ENCODE data around the gene KRTAP4-3.
"Not testable (repeated sequence)": the region's sequence is repeated elsewhere in the genome, so short reads cannot be mapped to it uniquely, and the experiment has no call there.

The KRTAP4-3 gene

GRCh38 chr17:41150026-41150425 lies 18.0 kb downstream of the KRTAP4-3 start:
- no peak for DNase-seq

- DNase-seq: no peak
Observed at GRCh38 chr17:41149652-41149985, 18.4 kb downstream of the KRTAP4-3 start, which contains the start of gene KRTAP4-5. KRTAP4-5 (minus strand) TSS chr17:41149825; CDS start chr17:41149767, 58 bp downstream.

GRCh38 chr17:41148971-41149651 lies 18.9 kb downstream of the KRTAP4-3 start:
- DNase-seq: not testable (repeated sequence)

GRCh38 chr17:41147531-41148204 lies 20.4 kb downstream of the KRTAP4-3 start:
- no peak for DNase-seq

- DNase-seq: no peak
Observed at GRCh38 chr17:41145261-41145660, 22.8 kb downstream of the KRTAP4-3 start.

GRCh38 chr17:41144846-41145245 lies 23.2 kb downstream of the KRTAP4-3 start:
- no peak for DNase-seq

- DNase-seq: no peak
Observed at GRCh38 chr17:41141361-41141760, 26.7 kb downstream of the KRTAP4-3 start.

- DNase-seq: no peak
Observed at GRCh38 chr17:41140360-41141131, 27.5 kb downstream of the KRTAP4-3 start, which contains the start of gene KRTAP4-6. KRTAP4-6 (minus strand) TSS chr17:41140544; CDS start chr17:41140487, 57 bp downstream.

GRCh38 chr17:41139865-41140264 lies 28.2 kb downstream of the KRTAP4-3 start:
- not testable (repeated sequence) for DNase-seq

- no peak for DNase-seq
Observed at GRCh38 chr17:41133880-41134735, 33.9 kb downstream of the KRTAP4-3 start.

GRCh38 chr17:41131979-41132378 lies 36.0 kb downstream of the KRTAP4-3 start:
- DNase-seq: no peak

- DNase-seq: no peak
Observed at GRCh38 chr17:41127371-41127770, 40.6 kb downstream of the KRTAP4-3 start.

- no peak for DNase-seq
Observed at GRCh38 chr17:41126412-41126811, 41.6 kb downstream of the KRTAP4-3 start.

- no peak for DNase-seq
Observed at GRCh38 chr17:41125064-41125463, 43.0 kb downstream of the KRTAP4-3 start.

GRCh38 chr17:41123991-41124371 lies 44.0 kb downstream of the KRTAP4-3 start, which contains the start of gene KRTAP4-12:
KRTAP4-12 (minus strand) TSS chr17:41124182; CDS start chr17:41124122, 60 bp downstream.
- not testable (repeated sequence) for DNase-seq

- DNase-seq: not testable (repeated sequence)
Observed at GRCh38 chr17:41123292-41123990, 44.6 kb downstream of the KRTAP4-3 start.

- no peak for DNase-seq
Observed at GRCh38 chr17:41121742-41122141, 46.3 kb downstream of the KRTAP4-3 start.

- not testable (repeated sequence) for DNase-seq
Observed at GRCh38 chr17:41119696-41120690, 48.0 kb downstream of the KRTAP4-3 start.

GRCh38 chr17:41118721-41119120 lies 49.3 kb downstream of the KRTAP4-3 start:
- no peak for DNase-seq

- DNase-seq: not testable (repeated sequence)
Observed at GRCh38 chr17:41117846-41118386, 50.1 kb downstream of the KRTAP4-3 start, which contains the start of gene KRTAP4-11. KRTAP4-11 (minus strand) TSS chr17:41118373; CDS start chr17:41118315, 58 bp downstream.
